GM19043 (cell line): Measurements from ENCODE around the gene GLMN.

ENCODE experiments used
- ATAC-seq: cut with Tn5 transposase; IDR thresholded peaks from one replicate; pipeline ENCODE4 v1.9.1; 2021; ENCODE audit warnings: low read depth; ENCODE audit not compliant: unreplicated experiment

Gene GLMN

DNA sequence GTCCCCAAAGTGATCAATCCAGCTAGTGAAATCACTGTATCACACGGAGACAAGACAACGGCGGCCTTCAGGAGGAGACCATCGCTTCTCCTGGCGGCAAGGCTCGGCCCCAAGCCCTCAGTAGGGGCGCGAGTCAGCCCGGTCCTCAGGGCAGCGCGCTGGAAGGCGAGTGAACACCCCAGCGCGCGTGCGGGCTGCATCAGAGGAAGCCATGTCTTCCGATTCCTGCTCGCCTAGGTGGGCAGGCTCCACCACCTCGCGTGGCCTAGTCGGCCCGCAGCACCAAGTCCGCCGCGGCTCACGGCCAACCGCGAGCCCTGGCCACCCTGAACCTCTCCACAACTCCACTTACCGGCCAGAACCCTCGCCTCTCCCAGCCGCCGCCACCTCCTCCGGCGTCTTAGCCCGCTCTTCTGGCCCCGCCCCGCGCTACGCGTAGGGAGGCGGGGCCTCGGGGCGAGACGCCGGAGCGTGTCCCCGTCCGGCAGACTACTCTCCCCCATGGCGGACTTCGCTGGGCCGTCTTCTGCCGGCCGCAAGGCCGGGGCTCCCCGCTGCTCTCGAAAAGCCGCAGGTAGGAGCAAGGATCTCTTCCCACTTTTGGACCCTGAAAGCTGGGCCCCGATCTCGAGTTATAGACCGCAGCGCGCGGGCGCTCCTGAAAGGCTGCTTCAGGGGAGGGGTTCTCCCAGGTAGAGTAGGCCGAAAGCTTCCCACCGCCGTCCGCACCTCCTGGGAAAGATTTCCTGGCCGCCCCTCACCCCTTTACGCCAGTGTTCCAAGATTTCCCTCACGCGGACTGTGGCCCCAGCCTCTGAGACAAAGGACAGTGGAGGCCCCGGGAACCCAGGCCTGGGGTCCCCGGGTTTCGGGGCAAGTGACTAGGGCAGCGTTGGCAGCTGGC, at the start of gene GLMN, which contains the start of gene RPAP2:
TSS of gene GLMN (minus strand) at position 415 of the 904 bp plus-strand sequence. CDS start 988 bp downstream, outside the sequence.
TSS of gene RPAP2 (plus strand) at position 487 of the 904 bp plus-strand sequence. CDS start at position 502, 15 bp downstream.
- peak; percentile 97 for ATAC-seq

- ATAC-seq: no peak
Measured at GRCh38 chr1:92346866-92347640, 48.3 kb upstream of the GLMN start.

- ATAC-seq: no peak
Measured at GRCh38 chr1:92343061-92343460, 44.3 kb upstream of the GLMN start.

DNA sequence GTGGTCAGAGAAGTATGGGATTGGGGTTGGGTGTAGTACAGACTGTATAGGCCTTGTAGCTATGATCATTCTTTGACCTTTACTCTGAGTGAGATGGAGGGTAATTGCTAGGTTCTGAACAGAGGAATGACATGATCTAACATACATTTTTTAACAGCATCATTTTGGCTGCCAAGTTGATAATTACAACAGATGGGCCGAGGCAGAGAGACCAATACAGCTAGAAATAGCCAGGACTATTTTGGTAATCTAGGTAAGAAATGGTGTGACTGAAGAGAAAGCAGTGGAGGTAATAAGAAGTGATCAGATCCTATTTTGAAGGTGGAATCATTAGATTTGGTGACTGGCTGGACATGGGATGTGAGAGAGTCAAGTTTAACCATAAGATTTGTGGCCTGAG, 43.6 kb upstream of the GLMN start:
- ATAC-seq: no peak

DNA sequence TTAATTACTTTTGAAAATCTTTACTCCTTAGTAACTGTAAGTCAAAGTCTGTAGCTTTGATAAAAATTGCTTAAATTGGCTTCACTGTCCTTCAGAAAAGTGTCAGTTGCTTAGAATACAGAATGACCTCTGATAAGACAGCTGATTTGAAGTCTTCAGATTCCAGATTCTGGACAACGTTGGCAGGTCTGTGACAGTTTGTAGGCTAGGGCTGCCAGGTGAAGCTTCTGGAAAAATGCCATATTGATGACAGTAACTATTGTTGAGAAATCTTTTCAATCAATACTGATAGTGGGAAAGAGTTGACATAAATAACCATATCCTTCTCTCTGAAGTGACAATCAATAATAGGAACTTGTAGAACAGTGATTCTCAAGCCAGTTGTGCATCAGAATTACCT, 41.4 kb upstream of the GLMN start:
- ATAC-seq: no peak

DNA sequence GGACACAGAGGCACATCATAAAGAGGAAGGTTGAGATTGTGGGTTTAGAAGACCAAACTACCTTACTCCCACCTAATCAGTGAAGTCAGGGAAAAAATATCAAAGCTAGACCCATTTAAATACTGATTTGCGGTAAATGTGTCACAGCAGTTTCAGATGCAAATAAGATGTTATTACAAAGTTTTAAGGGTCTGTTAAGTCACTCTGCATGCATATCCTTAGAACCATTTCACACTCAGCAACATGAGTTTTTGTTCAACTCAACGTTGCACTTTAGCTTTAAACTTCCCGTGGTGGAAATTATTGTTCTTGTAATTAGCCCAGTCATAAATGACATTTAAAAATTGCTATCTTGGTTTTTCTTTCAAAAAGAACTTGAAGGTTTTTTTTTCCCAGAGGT, 34.9 kb upstream of the GLMN start:
- ATAC-seq: no peak

- ATAC-seq: no peak
Measured at GRCh38 chr1:92329347-92330129, 30.8 kb upstream of the GLMN start.

DNA sequence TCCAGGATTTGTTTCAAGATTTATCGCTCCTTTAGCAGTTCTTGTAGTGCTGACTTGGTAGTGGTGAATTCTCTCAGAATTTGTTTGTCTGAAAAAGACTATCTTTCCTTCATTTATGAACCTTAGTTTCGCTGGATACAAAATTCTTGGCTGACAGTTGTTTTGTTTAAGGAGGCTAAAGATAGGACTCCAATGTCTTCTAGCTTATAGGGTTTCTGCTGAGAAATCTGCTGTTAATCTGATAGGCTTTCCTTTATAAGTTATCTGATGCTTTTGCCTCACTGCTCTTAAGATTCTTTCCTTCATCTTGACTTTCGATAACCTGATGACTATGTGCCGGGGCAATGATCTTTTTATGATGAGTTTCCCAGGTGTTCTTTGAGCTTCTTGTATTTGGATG, 29.0 kb upstream of the GLMN start:
- no peak for ATAC-seq

DNA sequence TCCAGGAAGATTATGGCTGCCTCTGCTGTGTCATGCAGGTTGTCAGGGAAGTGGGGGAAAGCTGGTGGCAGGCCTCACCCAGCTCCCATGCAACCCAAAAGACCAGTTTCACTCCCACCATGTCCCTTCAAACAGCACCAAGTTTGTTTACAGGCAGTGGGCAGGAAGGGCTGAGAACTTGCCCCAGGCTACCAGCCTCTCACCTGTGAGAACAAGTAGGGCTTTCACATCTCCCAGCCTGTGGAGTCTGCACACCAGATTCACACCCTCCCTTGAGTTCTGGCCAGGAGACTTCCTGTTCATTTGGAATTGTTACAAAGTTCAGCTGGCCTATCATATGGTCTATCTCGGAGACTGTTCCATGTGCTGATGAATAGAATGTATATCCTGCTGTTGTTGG, 27.9 kb upstream of the GLMN start:
- no peak for ATAC-seq

DNA sequence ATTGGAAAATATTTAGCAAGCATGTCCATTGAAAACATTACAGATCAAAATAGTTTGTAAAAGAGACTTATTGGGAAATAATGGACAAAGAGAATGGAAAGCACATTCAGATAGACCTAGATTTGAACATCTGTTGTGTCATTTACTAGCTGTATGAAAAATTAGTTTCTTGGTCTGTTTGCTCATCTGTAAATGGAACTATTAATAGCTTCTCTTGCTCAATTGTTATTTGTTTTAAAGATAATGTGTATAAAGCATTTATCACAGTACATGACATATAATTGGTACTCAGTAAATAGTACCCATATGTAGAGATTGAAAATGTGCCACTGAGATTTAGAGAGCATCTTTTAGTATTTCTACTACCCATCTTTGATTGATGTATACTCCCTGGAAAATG, 26.0 kb upstream of the GLMN start:
- no peak for ATAC-seq

GRCh38 chr1:92323473-92324453, 25.0 kb upstream of the GLMN start:
- no peak for ATAC-seq

DNA sequence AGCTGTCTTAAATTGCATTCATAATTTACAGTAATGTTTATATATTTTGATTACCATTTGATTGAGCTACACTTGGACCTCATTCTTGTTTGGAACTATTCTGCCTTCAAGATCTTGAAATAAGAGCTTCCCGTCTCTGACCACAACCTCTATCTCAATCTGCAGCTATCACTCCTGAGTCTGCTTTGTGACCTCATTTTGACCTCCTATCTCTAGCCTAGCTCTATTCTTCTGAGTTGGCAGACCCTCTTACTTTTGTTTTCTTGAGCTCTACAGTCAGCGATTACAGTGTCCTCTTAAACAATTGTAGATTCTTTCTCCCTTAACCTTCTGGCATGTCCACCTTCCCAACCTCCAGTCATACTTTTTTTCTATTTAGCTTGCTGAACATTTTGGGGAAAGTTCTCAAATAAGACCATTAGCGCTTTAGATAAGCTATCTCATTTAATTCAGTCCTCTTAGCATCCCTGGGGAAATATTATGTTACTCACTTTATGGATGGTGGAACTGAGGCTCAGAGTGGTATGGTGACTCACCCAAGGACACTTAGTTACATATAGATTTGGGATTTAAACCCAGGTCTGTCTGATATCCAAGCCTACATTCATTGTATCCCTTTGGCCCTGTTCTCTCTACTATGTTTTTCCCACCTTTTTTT, 19.2 kb upstream of the GLMN start:
- no peak for ATAC-seq

- no peak for ATAC-seq
Measured at GRCh38 chr1:92315766-92316599, 17.2 kb upstream of the GLMN start.

DNA sequence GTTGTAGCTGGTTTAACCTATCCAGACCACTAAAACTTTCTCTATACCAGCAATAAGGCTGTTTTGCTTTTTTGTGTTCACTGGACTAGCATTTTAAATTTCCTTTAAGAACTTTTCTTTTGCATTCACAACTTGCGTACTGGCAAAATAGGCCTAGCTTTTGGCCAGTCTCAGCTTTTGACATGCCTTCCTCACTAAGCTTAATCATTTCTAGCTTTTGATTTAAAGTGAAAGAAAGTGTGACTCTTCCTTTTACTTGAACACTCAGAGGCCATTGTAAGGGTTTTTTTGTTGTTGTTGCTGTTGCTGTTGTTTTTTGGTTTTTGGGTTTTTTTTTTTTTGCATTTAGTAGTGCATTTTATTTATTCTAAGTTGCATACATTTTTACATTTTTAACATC, 15.2 kb upstream of the GLMN start:
- ATAC-seq: no peak

DNA sequence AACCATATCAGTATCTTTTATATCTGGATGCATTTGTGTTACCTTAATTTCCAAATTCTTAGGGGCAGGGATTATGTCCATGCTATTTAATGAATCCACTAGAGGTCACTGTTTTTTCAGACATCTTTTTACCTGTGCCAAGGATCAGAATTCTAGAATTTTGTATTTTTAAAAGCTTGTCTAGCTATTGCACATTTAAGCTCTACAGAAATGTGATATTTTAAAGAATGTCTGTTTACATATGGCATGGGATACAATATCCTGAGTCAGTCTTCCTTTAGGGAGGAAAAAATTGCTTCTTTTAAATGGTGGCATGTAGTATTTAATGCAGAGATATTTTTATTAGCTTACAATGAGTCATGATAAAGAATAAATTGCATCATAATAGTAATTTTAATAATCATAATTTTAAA, 11.4 kb upstream of the GLMN start:
- ATAC-seq: no peak

GRCh38 chr1:92307980-92308379, 9.2 kb upstream of the GLMN start:
- ATAC-seq: no peak

GRCh38 chr1:92306020-92306419, 7.2 kb upstream of the GLMN start:
- no peak for ATAC-seq

GRCh38 chr1:92301021-92301420, 2.2 kb upstream of the GLMN start:
- ATAC-seq: no peak
